ENCODE data around the gene ITGA6.

Gene ITGA6

DNA sequence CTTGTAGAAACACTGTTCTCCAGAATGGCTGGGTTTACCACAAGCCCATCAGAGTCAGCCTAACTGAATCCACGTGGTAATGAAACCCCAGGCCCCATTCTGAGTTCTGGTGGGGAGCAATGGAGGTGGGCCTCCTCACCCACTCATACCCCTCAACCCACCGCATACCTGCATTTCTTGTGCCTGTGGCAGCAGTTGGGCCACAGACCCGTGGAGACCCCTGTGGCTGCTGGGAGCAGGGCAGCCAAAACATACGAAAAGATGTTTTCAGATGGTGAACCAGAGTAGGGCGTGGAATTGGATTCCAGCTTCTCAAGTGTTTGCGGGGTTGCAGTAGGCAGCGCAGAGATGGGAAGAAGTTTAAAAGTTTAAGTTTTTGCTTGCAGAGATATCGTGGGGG lies 51.0 kb downstream of the ITGA6 start:
- Histone ChIP-seq H3K79me2 (ENCODE audit: insufficient read depth, low read depth) (no peaks in the 10 kb centered on the region), H3K36me3 (ENCODE audit: insufficient read depth) (no peaks in the 10 kb centered on the region), H3K27me3 (ENCODE audit: insufficient read depth, low read depth) (no peaks in the 10 kb centered on the region), H3K4me2 (no peak overlapping the region), H4K20me1 (ENCODE audit: insufficient read depth) (no peaks in the 10 kb centered on the region), H3K4me1 (ENCODE audit: low read depth, poor library complexity, severe bottlenecking) (peaks cover 12% of the 10 kb centered on the region), H3K9ac (no peak overlapping the region), H3K27ac (no peak overlapping the region), H3K4me3 (IDR thresholded peaks at IDR 0.05; ENCODE audit: insufficient read depth, low read depth, low read length) (no peak overlapping the region), H2AFZ (ENCODE audit: low read depth) (no peak overlapping the region)
- no peak for TF ChIP-seq CTCF (conservative IDR thresholded peaks at IDR 0.05; ENCODE audit: low read depth, low read length)

DNA sequence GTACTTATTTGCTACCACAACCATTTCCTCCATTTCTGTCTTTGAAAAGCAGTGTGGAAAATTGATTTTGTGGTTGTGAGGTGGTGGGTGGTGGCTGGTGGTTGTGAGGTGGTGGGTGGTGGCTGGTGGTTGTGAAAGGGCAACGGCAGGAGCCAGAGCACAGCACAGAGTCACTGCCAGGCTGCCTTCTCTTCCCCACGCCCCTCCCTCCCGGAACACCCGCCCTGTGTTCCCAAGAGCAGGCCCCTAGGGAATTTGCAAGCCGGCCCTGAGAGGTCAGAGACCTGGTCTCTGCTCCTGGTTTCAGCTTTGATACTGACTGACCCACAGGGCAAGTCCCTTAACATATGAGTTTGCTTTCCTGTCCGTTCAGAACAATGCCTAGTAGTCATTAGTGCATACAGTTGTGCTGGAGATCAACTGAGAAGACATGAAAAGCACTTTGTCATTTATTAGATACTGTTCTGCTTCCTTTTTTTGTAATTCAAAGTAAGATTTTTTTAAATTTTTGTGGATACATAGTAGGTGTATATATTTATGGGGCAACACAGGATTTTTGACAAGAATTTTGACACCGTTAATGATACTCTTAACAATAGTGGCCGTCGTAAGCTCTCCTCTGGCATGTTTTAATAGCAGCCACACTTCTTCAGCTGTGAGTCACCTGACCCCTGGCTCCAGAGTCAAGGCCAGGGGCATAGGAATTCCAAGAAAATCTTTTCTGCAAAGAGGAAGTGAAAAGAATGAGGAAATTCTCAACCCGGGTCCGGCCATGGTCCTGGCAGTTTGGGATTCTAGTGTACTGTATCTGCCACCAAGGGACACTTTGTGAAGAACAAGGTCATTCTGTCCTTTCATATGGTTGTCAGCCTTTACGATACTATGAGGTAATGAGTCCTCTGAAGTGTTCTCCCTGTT lies 53.2 kb downstream of the ITGA6 start:
- Histone ChIP-seq H4K20me1 (ENCODE audit: insufficient read depth) (no peaks in the 10 kb centered on the region), H3K27ac (no peak overlapping the region), H3K4me1 (ENCODE audit: low read depth, poor library complexity, severe bottlenecking) (peaks cover 34% of the 10 kb centered on the region), H3K79me2 (ENCODE audit: insufficient read depth, low read depth) (no peaks in the 10 kb centered on the region), H3K36me3 (ENCODE audit: insufficient read depth) (no peaks in the 10 kb centered on the region), H3K9ac (no peak overlapping the region), H3K27me3 (ENCODE audit: insufficient read depth, low read depth) (no peaks in the 10 kb centered on the region), H3K4me2 (no peak overlapping the region), H3K4me3 (IDR thresholded peaks at IDR 0.05; ENCODE audit: insufficient read depth, low read depth, low read length) (no peak overlapping the region), H2AFZ (ENCODE audit: low read depth) (no peak overlapping the region)
- no peak for TF ChIP-seq CTCF (conservative IDR thresholded peaks at IDR 0.05; ENCODE audit: low read depth, low read length)

GRCh38 chr2:172481507-172482262 lies 54.3 kb downstream of the ITGA6 start:
- no peaks in the 10 kb centered on the region for H3K36me3 ChIP-seq (ENCODE audit: insufficient read depth)
- H3K27ac ChIP-seq = no peak overlapping the region
- no peaks in the 10 kb centered on the region for H3K27me3 ChIP-seq (ENCODE audit: insufficient read depth, low read depth)
- peaks cover 41% of the 10 kb centered on the region for H3K4me1 ChIP-seq (ENCODE audit: low read depth, poor library complexity, severe bottlenecking)
- TF ChIP-seq CTCF (conservative IDR thresholded peaks at IDR 0.05; ENCODE audit: low read depth, low read length) = no peak
- no peak overlapping the region for H3K9ac ChIP-seq
- no peaks in the 10 kb centered on the region for H4K20me1 ChIP-seq (ENCODE audit: insufficient read depth)
- H3K4me2 ChIP-seq = no peak overlapping the region
- no peak overlapping the region for H3K4me3 ChIP-seq (IDR thresholded peaks at IDR 0.05; ENCODE audit: insufficient read depth, low read depth, low read length)
- H3K79me2 ChIP-seq (ENCODE audit: insufficient read depth, low read depth) = no peaks in the 10 kb centered on the region
- no peak overlapping the region for H2AFZ ChIP-seq (ENCODE audit: low read depth)

- Histone ChIP-seq H3K27me3 (ENCODE audit: insufficient read depth, low read depth) (no peaks in the 10 kb centered on the region), H4K20me1 (ENCODE audit: insufficient read depth) (no peaks in the 10 kb centered on the region), H3K79me2 (ENCODE audit: insufficient read depth, low read depth) (no peaks in the 10 kb centered on the region), H3K4me1 (ENCODE audit: low read depth, poor library complexity, severe bottlenecking) (peaks cover 66% of the 10 kb centered on the region), H3K9ac (no peak overlapping the region), H2AFZ (ENCODE audit: low read depth) (peak overlapping the region; percentile 0; the same call in 1 of the 2 replicates), H3K27ac (peak overlapping the region; percentile 45; the same call in 1 of the 2 replicates), H3K4me3 (IDR thresholded peaks at IDR 0.05; ENCODE audit: insufficient read depth, low read depth, low read length) (no peak overlapping the region), H3K36me3 (ENCODE audit: insufficient read depth) (no peaks in the 10 kb centered on the region), H3K4me2 (peak overlapping the region; percentile 59)
- peak; percentile 62 for TF ChIP-seq CTCF (conservative IDR thresholded peaks at IDR 0.05; ENCODE audit: low read depth, low read length)
Observed at GRCh38 chr2:172484253-172484652, 56.9 kb downstream of the ITGA6 start.
